HT1080 (cell line): ENCODE results near the gene ANK2. TPM values are rescaled to one million over a fixed set of nuclear protein-coding genes. Genes with fewer than 3 reads are reported as not detected.
A peak's percentile ranks its signal among the peaks of the same experiment; 100 is the strongest.

Experiments used
- DNase-seq: peaks from one replicate; pipeline ENCODE4 v3.0.0-alpha.2; 2015; ENCODE audit warnings: low read depth
- total RNA-seq: library from RNA; depleted of rRNA; stranded (reverse); fragments of >200 nt; shearing (Covaris generic); gene quantifications from 2 replicates; pipeline ENCODE4 v1.2.3, GENCODE V29; 2014

Gene ANK2
- total RNA-seq, 1 experiment from 2014 or later, result 12.1 TPM

- no peak for DNase-seq
These were observed 41.5 kb downstream of the ANK2 start for GRCh38 chr4:113090954-113091353.

DNA sequence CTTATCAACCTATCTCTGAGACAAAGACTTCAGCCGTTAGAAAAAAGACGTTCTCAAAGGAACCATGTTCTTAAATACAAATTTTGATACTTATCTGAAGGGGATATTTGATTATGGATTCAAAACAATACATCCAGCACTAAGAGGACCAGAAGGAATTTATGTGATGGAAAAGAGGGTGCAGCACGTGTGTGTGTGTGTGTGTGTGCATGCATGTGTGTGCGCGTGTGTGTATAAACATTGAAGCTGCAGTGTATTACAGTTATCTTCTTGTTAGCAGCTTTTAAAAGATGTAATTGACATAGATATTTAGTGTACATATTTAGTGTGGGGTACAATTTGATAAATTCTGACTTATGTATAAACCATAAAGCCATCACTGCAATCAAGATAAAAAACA is 44.9 kb downstream of the ANK2 start:
- no peak for DNase-seq

DNA sequence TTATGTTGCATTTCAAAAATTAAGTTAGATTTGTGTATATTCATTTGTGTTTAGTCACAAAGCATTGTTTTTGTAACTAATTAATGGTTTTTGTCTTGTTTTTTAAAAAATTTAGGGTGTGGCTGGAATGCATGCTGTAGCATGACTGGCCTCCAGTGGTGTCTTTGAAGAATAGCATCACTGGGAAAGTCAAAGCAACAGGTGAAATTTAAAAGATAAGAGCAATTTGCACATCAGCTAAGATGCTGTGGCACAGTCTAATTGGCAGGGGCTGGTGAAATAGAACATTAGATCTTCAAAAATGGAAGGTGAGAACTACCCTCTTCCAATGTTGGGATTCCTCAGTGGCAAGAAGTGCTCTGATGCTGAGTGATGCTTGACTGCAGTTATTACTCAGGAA is 45.3 kb downstream of the ANK2 start:
- DNase-seq, result peak; percentile 9

DNA sequence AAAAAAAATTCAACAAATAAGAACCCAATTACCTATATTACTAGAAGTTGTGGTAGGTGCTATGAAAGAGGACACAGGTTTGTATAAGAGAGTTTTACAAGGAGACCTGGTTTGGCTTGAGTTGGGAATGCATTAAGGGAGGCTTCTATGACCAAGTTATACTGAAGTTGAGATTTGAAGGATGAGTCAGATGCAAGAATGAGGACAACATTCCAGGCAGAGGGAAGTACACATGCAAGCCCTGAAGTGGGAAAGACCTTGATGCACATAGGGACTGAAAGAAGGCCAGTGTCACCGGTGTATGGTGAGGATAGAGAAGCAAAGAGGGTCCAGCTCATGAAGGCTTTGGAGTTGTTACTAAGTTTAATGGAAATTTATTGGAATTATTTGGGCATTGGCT is 52.2 kb downstream of the ANK2 start:
- peak; percentile 40 for DNase-seq

DNA sequence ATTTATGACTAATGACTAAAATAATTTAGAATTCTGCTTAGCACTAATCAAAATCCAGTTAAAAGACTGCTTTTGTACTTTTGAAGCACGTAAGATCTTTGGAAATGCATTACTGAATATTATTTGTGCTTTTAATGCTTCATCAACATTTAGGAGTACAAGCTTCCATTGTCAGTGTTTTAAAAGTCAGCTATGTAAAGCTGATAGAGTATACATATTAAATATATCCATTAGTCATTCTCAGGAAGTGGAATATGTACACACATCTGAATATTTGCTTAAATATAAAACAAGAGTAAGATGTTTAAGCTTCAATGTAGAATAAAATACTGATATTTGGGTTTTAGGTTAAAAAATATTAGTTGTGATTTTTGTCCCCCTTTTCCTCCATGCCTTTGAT is 54.1 kb downstream of the ANK2 start:
- DNase-seq, result no peak

GRCh38 chr4:113106108-113106507 is 56.7 kb downstream of the ANK2 start:
- peak; percentile 45 for DNase-seq

DNA sequence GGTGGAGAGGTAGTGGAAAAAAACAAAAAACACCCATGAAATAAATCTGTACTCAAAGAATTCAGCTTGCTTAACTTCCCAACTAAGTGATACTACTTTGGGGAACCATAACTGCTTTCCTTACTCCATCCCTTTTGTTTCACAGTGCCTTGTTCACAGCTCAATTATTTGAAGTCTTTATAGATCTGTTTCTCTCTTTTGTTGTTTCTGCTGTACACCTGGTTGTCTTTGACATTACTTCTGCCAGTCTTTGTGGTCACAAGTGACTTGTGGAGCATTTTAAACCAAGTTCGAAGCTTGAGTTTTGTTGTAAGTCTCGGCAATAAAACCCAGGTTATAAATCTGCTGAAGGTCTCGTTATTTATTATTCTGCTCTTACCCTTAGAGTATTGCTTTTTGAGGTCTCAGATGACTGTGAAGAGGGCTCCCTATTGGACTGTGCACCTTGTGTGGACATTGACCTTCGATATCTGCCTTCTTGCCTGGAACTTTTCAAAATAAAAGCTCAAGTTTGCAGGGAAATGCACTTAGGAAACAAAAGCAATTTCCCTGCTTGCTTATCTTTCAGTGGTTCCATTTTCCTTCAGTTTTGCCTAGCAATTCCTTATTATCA is 59.8 kb downstream of the ANK2 start:
- no peak for DNase-seq

GRCh38 chr4:113112338-113112978 is 63.0 kb downstream of the ANK2 start:
- no peak for DNase-seq

GRCh38 chr4:113113151-113113550 is 63.7 kb downstream of the ANK2 start:
- DNase-seq, result no peak

DNA sequence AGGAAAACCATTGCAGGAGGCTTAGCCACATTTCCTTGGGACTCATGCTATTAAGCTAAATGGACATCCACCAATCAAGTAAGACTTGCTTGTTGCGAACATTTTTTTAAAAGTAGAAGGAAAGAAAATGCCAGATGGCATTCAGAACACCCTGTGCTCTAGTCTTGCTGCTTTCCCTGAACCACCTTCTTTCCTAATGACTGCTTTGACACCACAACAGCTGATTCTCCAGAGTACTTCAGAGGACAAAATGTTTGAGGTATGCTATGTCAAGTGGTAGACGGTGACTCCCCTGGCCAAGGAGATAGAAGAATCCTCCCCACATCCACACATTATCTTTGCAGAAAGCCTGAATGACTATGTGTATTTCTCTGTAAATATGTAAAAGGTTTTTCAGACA is 65.4 kb downstream of the ANK2 start:
- no peak for DNase-seq

DNA sequence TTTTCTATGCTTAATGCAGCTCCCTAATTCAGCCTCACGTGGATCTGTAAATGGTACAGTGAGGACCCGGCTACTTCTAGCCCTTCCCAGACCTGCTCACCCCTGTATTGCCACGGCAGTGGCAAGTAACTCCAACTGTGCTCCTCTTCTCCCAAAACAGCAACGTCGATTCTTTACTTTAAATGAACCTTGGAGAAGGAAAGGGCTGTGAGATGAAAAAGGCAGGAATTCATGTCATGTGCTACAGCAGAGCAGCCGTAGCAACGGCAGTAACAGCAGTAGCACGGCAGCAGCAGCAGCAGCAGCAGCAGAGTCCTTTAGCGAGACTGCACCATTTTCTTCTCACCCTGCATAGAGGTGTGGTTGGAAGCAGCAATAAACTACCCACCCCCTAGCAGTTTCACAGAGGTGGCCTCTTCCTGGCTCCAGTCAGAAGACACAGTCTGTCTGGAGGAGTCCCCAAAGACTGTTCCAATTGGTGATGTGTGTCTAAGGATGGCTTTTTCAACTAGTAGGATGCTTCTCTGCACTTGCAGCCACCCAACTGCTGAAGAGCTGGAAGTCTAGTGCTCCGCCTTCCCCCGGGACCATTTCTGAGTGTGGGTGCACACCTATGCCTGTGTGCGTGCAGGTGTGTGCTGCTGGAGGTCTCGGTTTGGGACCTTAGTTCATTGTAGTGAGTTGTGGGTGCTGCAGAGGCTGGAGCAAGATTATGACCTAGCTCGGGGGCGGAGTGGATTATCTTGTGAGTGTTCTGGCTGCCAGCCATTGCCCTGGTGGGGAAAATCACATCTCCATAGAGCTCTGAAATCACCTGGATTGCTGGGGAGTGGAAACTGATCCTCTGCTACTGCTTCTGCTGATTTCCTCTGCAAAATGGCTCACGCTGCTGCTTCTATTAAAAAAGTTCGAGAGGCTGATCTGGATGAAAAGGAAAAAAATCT is 67.2 kb downstream of the ANK2 start:
- no peak for DNase-seq

GRCh38 chr4:113117358-113117702 is 67.9 kb downstream of the ANK2 start:
- DNase-seq, result no peak

DNA sequence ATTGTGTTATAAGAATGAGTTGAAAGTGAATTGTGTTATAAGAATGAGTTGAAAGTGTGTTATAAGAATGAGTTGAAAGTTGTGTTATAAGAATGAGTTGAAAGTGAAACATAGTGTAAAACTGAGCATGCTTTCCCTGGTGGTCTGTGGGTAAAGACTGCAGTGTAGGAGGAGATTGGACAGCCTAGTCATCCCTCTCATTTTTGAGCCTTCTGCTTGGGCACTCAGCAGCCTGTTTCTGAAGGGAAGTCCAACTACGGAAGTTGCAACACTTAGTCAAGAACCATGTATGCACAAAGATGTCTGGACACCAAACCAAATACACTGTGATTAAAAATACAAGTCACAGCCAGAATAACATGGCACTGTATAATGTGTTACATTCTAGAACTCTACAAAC is 72.6 kb downstream of the ANK2 start:
- no peak for DNase-seq

- no peak for DNase-seq
These were observed 76.0 kb downstream of the ANK2 start for GRCh38 chr4:113125418-113125817.

GRCh38 chr4:113131136-113131535 is 81.7 kb downstream of the ANK2 start:
- no peak for DNase-seq

GRCh38 chr4:113131621-113132020 is 82.2 kb downstream of the ANK2 start:
- DNase-seq, result no peak

GRCh38 chr4:113141901-113142346 is 92.5 kb downstream of the ANK2 start:
- peak; percentile 91 for DNase-seq

DNA sequence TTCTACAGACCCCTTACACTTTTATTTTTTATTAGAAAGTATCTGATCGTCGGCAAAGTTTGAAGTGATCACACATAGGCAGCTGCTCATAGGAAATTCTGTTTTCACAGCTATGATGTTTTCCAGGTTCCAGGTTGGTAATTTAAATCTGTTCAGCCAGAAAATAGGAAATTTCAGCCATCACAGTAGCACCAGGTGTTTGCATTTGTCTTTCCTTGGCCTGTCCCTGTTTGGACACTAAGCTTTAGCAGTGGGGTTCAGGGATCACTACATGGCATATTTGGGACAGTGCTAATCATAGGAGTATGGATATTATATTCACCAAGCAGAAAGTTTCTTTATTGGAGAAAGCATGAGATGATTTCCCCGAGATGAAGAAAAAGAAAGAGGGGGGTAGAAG is 92.9 kb downstream of the ANK2 start:
- DNase-seq, result no peak

GRCh38 chr4:113144091-113144490 is 94.6 kb downstream of the ANK2 start:
- DNase-seq, result no peak

- no peak for DNase-seq
These were observed 95.7 kb downstream of the ANK2 start for GRCh38 chr4:113145147-113145518.

DNA sequence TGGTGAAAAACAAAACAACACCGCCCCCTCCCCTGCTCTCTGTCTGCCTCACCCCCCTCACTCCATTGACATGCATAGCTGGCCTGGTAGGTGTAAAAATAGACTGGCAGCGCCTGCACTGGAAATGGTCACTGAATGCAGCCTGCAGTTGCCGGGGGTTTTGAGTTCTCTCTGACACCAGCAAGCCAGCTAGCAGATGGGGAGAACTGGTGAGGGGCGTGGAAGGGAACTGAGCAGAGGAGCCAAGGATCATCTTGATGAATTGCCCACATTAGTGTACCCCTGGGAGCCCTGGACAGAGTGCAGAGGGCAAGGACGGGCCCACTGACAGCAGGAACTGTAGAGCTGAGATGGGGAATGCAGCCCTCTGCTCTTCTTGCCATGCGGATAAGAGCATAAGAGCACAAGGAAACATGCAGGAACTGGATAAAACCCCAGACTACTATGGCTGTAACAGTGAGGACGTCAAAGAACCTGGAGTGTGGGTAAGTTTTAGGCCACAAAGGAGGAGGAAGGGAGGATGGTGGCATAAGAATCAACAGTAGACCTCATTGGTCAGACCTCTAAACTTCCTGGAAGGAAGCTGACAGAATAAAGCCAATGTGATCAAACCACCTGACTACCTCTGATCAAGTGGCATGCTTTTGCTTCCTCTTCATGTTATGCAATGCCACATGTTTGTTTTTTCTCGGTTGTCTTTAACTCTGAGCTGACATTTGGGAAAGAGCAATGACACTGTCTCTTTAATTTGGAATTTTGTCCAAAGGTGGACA is 96.3 kb downstream of the ANK2 start:
- no peak for DNase-seq
